GM12878 (cell line): ENCODE results near the gene CNOT2. TPM values are rescaled to one million over a fixed set of nuclear protein-coding genes. Genes with fewer than 3 reads are reported as not detected.

Experiments
- ATAC-seq: fragments of 200-7000 bp; cut with Tn5 transposase; 3 replicates; pipeline ENCODE4 v1.9.1; 2020; ENCODE audit warnings: mild to moderate bottlenecking, moderate library complexity
- BruUV-seq: library from RNA; stranded (reverse); fragments of 400-500 nt; replicated peaks from 2 replicates; lab custom pipeline; 2021; lab: Mats Ljungman, UMichigan
- CTCF ChIA-PET: fragments of 300-600 bp; sonication (Branson Sonifier 250); formaldehyde crosslinking; extraction: SDS; loops from one replicate; lab custom pipeline; 2021; ENCODE audit warnings: inconsistent platforms; lab: Yijun Ruan, JAX
- POLR2A ChIA-PET: fragments of 350-600 bp; formaldehyde crosslinking; extraction: SDS; loops from one replicate; lab custom pipeline; 2021; ENCODE audit warnings: inconsistent platforms; lab: Charles Lee
- RAD21 ChIA-PET: fragments of 300-600 bp; sonication (Branson Sonifier 250); formaldehyde crosslinking; loops from one replicate; lab custom pipeline; 2023; ENCODE audit warnings: antibody characterized with exemption; ENCODE audit not compliant: unreplicated experiment; lab: Charles Lee
- SMC1A ChIA-PET: fragments of 300-600 bp; sonication (Branson Sonifier 250); formaldehyde crosslinking; loops from one replicate; lab custom pipeline; 2023; ENCODE audit not compliant: unreplicated experiment, uncharacterized antibody; lab: Charles Lee
- DNase-seq: peaks from one replicate; pipeline ENCODE4 v3.0.0-alpha.2; 2011; ENCODE audit warnings: low read depth, low spot score
- FAIRE-seq: peaks from 3 replicates; lab custom pipeline; 2011; peaks lifted over from hg19 to GRCh38; lab: Jason Lieb, UNC
- H2AFZ ChIP-seq: 2 replicates; pipeline ENCODE4 v1.6.0; 2011; ENCODE audit warnings: low read depth, low read length, control low read depth; ENCODE audit not compliant: control insufficient read depth
- H3K27ac ChIP-seq: 2 replicates; pipeline ENCODE4 v1.5.1; 2011; ENCODE audit warnings: control low read depth; ENCODE audit not compliant: control insufficient read depth, insufficient read depth
- H3K27me3 ChIP-seq, 2 experiments: replicated peaks in 1 of 2; 2 replicates each; pipeline versions ENCODE4 v1.6.0 to v1.6.1; 2011; ENCODE audit warnings: low read length in 1 of 2; ENCODE audit not compliant: control insufficient read depth in 2 of 2, insufficient read depth in 2 of 2
- H3K36me3 ChIP-seq, 2 experiments: 2 replicates each; pipeline ENCODE4 v1.5.1; 2011; ENCODE audit warnings: low read length in 1 of 2; ENCODE audit not compliant: control insufficient read depth in 2 of 2, insufficient read depth in 2 of 2
- H3K4me1 ChIP-seq: 2 replicates; pipeline ENCODE4 v1.6.1; 2011; ENCODE audit warnings: mild to moderate bottlenecking, low read length, moderate library complexity, mixed read lengths; ENCODE audit not compliant: control insufficient read depth, insufficient read depth
- H3K4me2 ChIP-seq: 2 replicates; pipeline ENCODE4 v1.6.0; 2011; ENCODE audit warnings: control low read depth; ENCODE audit not compliant: control insufficient read depth, insufficient read depth
- H3K4me3 ChIP-seq: fragments of 200-600 bp; sonication (generic); 2 replicates; pipeline ENCODE4 v1.5.1; 2016
- H3K79me2 ChIP-seq: 2 replicates; pipeline ENCODE4 v1.6.0; 2011; ENCODE audit warnings: low read length; ENCODE audit not compliant: control insufficient read depth, insufficient read depth
- H3K9ac ChIP-seq: 2 replicates; pipeline ENCODE4 v1.8.0; 2011; ENCODE audit warnings: low read length, control low read depth, mixed read lengths; ENCODE audit not compliant: control insufficient read depth, insufficient read depth
- H3K9me3 ChIP-seq: replicated peaks from 3 replicates; pipeline ENCODE4 v1.5.1; 2011; ENCODE audit warnings: mild to moderate bottlenecking, low read length; ENCODE audit not compliant: control insufficient read depth, insufficient read depth
- H4K20me1 ChIP-seq: 2 replicates; pipeline ENCODE4 v1.6.0; 2011; ENCODE audit not compliant: control insufficient read depth, insufficient read depth
- CBX5 ChIP-seq: sonication (generic); IDR thresholded peaks from 2 replicates; pipeline ENCODE4 v1.6.1; 2016; ENCODE audit warnings: low read depth, moderate library complexity, mild to moderate bottlenecking, inconsistent platforms
- HDAC2 ChIP-seq: fragments of 200-600 bp; sonication (generic); IDR thresholded peaks from 2 replicates; pipeline ENCODE4 v1.6.1; 2017
- MYB ChIP-seq: fragments of 150-350 bp; IDR thresholded peaks from 2 replicates; pipeline ENCODE4 v1.6.1; 2014; ENCODE audit warnings: mild to moderate bottlenecking, low read depth, low read length, borderline replicate concordance
- NR2F1 ChIP-seq: fragments of 450-650 bp; conservative IDR thresholded peaks from 2 replicates; pipeline ENCODE4 v1.6.1; 2017; ENCODE audit warnings: mild to moderate bottlenecking
- SMAD1 ChIP-seq: fragments of 450-650 bp; IDR thresholded peaks from 2 replicates; pipeline ENCODE4 v1.6.1; 2018; ENCODE audit warnings: mild to moderate bottlenecking, low read depth; ENCODE audit not compliant: partially characterized antibody
- STAT3 ChIP-seq: IDR thresholded peaks from 2 replicates; pipeline ENCODE4 v1.6.1; 2011; ENCODE audit warnings: low read depth, low read length, improper control_type of control experiment
- ZNF274 ChIP-seq: IDR thresholded peaks from one replicate; pipeline ENCODE4 v1.8.0; 2011; ENCODE audit not compliant: insufficient read length, insufficient read depth
- WGBS: methylation state at CpG from one replicate; pipeline ENCODE4 v1.1.6; 2016; ENCODE audit warnings: low lambda C conversion rate; ENCODE audit not compliant: insufficient replicate concordance, insufficient coverage; ENCODE audit errors: missing lambda C conversion rate; 5-methylcytosine and 5-hydroxymethylcytosine counted together
- in situ Hi-C: fragments of 300-500 bp; cut with MboI; formaldehyde crosslinking; loops from 9 replicates; pipeline ENCODE4 v1.14.3; 2018; ENCODE audit warnings: mixed read lengths
- intact Hi-C: fragments of 100-400 bp; cut with micrococcal nuclease; formaldehyde crosslinking; loops from one replicate; pipeline ENCODE4 v1.14.2; 2022; ENCODE audit not compliant: unreplicated experiment
- polyA plus RNA-seq, 11 experiments: library from polyadenylated mRNA; depleted of rRNA in 4 of 11; unstranded in 6 of 11; stranded (reverse) in 5 of 11; fragments of >200 nt; fragmentation: Nextera tagmentation in 4 of 11; fragmentation: Illumina TruSeq in 1 of 11; extraction: Ambion mirVana in 4 of 11; extraction: Trizol in 1 of 11; gene quantifications; 1 replicate in 1 of 11; 2 replicates in 10 of 11; pipeline versions ENCODE4 v1.2.1 to v1.2.3, GENCODE V29; 2011 to 2016; ENCODE audit warnings: inconsistent platforms in 2 of 11, missing spikeins in 2 of 11, low read depth in 1 of 11
- total RNA-seq, 4 experiments: library from RNA; depleted of rRNA in 3 of 4; stranded (reverse); fragments of >200 nt in 3 of 4; fragmentation: Illumina TruSeq in 1 of 4; extraction: Trizol in 1 of 4; gene quantifications; 2 replicates each; pipeline versions ENCODE4 v1.2.1 to v1.2.3, GENCODE V29; 2013 to 2021
- TF ChIP-seq, protein P1 (sequence below): fragments of 450-650 bp; formaldehyde crosslinking; IDR thresholded peaks from 2 replicates; pipeline ENCODE4 v1.5.0; 2022; ENCODE audit warnings: mild to moderate bottlenecking, missing genetic modification characterization
- TF ChIP-seq, protein P2 (sequence below): fragments of 450-650 bp; formaldehyde crosslinking; IDR thresholded peaks from 2 replicates; pipeline ENCODE4 v1.4.0; 2022; ENCODE audit warnings: mild to moderate bottlenecking, moderate library complexity
- TF ChIP-seq, protein P3 (sequence below): IDR thresholded peaks from 2 replicates; pipeline ENCODE4 v1.6.1; 2011; ENCODE audit warnings: borderline replicate concordance, low read depth, mild to moderate bottlenecking, moderate library complexity, mixed read lengths, low read length; ENCODE audit not compliant: insufficient read depth; ENCODE audit errors: extremely low read length

Gene CNOT2
- total and polyA plus RNA-seq, 10 of the 15 experiments (the other 5 are each of a cell fraction or from before 2014, with no cell fraction given): 37.9 to 127 (median 82.4) TPM

DNA sequence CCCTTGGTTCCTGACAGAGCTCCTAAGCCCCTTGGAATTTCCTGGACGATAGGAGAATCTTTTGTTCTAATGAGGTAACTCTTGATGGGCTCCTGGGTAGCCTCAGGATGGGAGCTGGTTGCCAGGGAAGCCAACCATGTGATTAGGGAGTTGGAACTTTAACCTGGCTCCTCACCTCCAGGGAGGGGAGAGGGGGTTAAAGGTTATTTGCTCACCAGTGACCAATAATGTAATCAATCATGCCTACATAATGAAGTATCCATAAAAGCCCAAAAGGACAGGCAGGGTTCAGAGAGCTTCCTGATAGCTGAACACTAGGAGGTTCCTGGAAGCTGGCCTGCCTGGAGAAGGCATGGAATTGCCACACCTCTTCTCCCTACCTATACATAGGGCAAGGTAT is 6.2 kb upstream of the CNOT2 start:
- H3K9ac ChIP-seq: no peak overlapping the region
- SMC1A ChIA-PET: no interaction called here
- 87% methylated on average over 1 of the region's 1 CpG for WGBS
- DNase-seq: no peak
- BruUV-seq: no TSS peak
- no peaks in the 10 kb centered on the region; the same call in 1 of the 2 replicates for H3K4me1 ChIP-seq
- RAD21 ChIA-PET: no interaction called here
- CTCF ChIA-PET: no interaction called here
- H3K27me3 ChIP-seq: no peaks in the 10 kb centered on the region
- peaks cover 7% of the 10 kb centered on the region for H3K79me2 ChIP-seq
- H4K20me1 ChIP-seq: no peaks in the 10 kb centered on the region
- no peak for FAIRE-seq
- POLR2A ChIA-PET: interaction anchor here (1.0 kb wide), 1 partner anchor 333 kb away, joined by 3 read pairs; no protein-coding TSS in a partner anchor
- no peak for ATAC-seq
- peaks cover 3% of the 10 kb centered on the region; the same call in 1 of the 3 replicates for H3K9me3 ChIP-seq
- H3K4me3 ChIP-seq: no peak overlapping the region
- H2AFZ ChIP-seq: no peak overlapping the region
- peaks cover 0 to 3% of the 10 kb centered on the region in 2 experiments; a peak in 1 of 4 replicates for H3K36me3 ChIP-seq
- no peak for TF ChIP-seq STAT3
- TF ChIP-seq MYB: no peak
- TF ChIP-seq, protein P1, sequence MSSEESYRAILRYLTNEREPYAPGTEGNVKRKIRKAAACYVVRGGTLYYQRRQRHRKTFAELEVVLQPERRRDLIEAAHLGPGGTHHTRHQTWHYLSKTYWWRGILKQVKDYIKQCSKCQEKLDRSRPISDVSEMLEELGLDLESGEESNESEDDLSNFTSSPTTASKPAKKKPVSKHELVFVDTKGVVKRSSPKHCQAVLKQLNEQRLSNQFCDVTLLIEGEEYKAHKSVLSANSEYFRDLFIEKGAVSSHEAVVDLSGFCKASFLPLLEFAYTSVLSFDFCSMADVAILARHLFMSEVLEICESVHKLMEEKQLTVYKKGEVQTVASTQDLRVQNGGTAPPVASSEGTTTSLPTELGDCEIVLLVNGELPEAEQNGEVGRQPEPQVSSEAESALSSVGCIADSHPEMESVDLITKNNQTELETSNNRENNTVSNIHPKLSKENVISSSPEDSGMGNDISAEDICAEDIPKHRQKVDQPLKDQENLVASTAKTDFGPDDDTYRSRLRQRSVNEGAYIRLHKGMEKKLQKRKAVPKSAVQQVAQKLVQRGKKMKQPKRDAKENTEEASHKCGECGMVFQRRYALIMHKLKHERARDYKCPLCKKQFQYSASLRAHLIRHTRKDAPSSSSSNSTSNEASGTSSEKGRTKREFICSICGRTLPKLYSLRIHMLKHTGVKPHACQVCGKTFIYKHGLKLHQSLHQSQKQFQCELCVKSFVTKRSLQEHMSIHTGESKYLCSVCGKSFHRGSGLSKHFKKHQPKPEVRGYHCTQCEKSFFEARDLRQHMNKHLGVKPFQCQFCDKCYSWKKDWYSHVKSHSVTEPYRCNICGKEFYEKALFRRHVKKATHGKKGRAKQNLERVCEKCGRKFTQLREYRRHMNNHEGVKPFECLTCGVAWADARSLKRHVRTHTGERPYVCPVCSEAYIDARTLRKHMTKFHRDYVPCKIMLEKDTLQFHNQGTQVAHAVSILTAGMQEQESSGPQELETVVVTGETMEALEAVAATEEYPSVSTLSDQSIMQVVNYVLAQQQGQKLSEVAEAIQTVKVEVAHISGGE (CRISPR knock-in tag): no peak
- no peak for TF ChIP-seq ZNF274
- TF ChIP-seq, protein P2, sequence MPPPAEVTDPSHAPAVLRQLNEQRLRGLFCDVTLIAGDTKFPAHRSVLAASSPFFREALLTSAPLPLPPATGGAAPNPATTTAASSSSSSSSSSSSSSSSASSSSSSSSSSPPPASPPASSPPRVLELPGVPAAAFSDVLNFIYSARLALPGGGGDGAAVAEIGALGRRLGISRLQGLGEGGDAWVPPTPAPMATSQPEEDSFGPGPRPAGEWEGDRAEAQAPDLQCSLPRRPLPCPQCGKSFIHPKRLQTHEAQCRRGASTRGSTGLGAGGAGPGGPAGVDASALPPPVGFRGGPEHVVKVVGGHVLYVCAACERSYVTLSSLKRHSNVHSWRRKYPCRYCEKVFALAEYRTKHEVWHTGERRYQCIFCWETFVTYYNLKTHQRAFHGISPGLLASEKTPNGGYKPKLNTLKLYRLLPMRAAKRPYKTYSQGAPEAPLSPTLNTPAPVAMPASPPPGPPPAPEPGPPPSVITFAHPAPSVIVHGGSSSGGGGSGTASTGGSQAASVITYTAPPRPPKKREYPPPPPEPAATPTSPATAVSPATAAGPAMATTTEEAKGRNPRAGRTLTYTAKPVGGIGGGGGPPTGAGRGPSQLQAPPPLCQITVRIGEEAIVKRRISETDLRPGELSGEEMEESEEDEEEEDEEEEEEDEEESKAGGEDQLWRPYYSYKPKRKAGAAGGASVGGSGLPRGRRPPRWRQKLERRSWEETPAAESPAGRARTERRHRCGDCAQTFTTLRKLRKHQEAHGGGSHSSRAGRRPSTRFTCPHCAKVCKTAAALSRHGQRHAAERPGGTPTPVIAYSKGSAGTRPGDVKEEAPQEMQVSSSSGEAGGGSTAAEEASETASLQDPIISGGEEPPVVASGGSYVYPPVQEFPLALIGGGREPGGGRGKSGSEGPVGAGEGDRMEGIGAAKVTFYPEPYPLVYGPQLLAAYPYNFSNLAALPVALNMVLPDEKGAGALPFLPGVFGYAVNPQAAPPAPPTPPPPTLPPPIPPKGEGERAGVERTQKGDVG (CRISPR knock-in tag): no peak
- TF ChIP-seq, protein P3, sequence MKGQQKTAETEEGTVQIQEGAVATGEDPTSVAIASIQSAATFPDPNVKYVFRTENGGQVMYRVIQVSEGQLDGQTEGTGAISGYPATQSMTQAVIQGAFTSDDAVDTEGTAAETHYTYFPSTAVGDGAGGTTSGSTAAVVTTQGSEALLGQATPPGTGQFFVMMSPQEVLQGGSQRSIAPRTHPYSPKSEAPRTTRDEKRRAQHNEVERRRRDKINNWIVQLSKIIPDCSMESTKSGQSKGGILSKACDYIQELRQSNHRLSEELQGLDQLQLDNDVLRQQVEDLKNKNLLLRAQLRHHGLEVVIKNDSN: no peak
- TF ChIP-seq NR2F1: no peak
- TF ChIP-seq CBX5: no peak
- no peak for TF ChIP-seq SMAD1
- no peak for TF ChIP-seq HDAC2
- intact Hi-C loops: no loop called here
- no peak overlapping the region for H3K27ac ChIP-seq
- in situ Hi-C loops: no loop called here
- no peak overlapping the region for H3K4me2 ChIP-seq
